DOHH2 (cell line): ENCODE data around the gene CD1D.

Experiments used
- H3F3A ChIP-seq: fragments of 200-600 bp; sonication (generic), shearing (Covaris generic); 2 replicates; pipeline ENCODE4 v1.6.0; 2016; ENCODE audit warnings: antibody characterized with exemption, mild to moderate bottlenecking; ENCODE audit not compliant: control insufficient read depth, insufficient read depth
- H3K27ac ChIP-seq: fragments of 200-600 bp; sonication (generic); 2 replicates; pipeline ENCODE4 v1.5.1; 2014; ENCODE audit warnings: low read depth, mild to moderate bottlenecking, low read length, moderate library complexity
- H3K27me3 ChIP-seq: fragments of 200-600 bp; sonication (generic); 2 replicates; pipeline ENCODE4 v1.6.1; 2014; ENCODE audit warnings: mild to moderate bottlenecking, low read length, mixed read lengths; ENCODE audit not compliant: control insufficient read depth
- H3K36me3 ChIP-seq: fragments of 200-600 bp; sonication (generic); 2 replicates; pipeline ENCODE4 v1.6.1; 2014; ENCODE audit warnings: mild to moderate bottlenecking, low read length, moderate library complexity, mixed read lengths; ENCODE audit not compliant: control insufficient read depth
- H3K4me1 ChIP-seq: fragments of 200-600 bp; sonication (generic); 2 replicates; pipeline ENCODE4 v1.6.1; 2014; ENCODE audit warnings: mild to moderate bottlenecking, low read length, mixed read lengths; ENCODE audit not compliant: control insufficient read depth
- H3K4me2 ChIP-seq: fragments of 200-600 bp; sonication (generic); 2 replicates; pipeline ENCODE4 v1.6.0; 2014; ENCODE audit warnings: mild to moderate bottlenecking, low read length, moderate library complexity
- H3K4me3 ChIP-seq: fragments of 200-600 bp; sonication (generic); 2 replicates; pipeline ENCODE4 v1.5.1; 2014; ENCODE audit warnings: mild to moderate bottlenecking, low read length, mixed read lengths
- H3K79me2 ChIP-seq: fragments of 200-600 bp; sonication (generic); 2 replicates; pipeline ENCODE4 v1.6.1; 2014; ENCODE audit warnings: mild to moderate bottlenecking, low read length, mixed read lengths; ENCODE audit not compliant: control insufficient read depth
- H3K9me2 ChIP-seq: fragments of 200-600 bp; sonication (generic); replicated peaks from 2 replicates; pipeline ENCODE4 v1.6.1; 2014; ENCODE audit warnings: mild to moderate bottlenecking, low read length, mixed read lengths; ENCODE audit not compliant: control insufficient read depth
- H3K9me3 ChIP-seq: fragments of 200-600 bp; sonication (generic); 2 replicates; pipeline ENCODE4 v1.6.1; 2014; ENCODE audit warnings: antibody characterized with exemption, low read length, mixed read lengths; ENCODE audit not compliant: control insufficient read depth, insufficient read depth
- H4K20me1 ChIP-seq: fragments of 200-600 bp; sonication (generic); 2 replicates; pipeline ENCODE4 v1.6.0; 2014; ENCODE audit warnings: low read depth, mild to moderate bottlenecking, antibody characterized with exemption, low read length, moderate library complexity; ENCODE audit not compliant: control insufficient read depth, insufficient read depth
- CTCF ChIP-seq: fragments of 200-600 bp; sonication (generic); IDR thresholded peaks from one replicate; pipeline ENCODE4 v1.5.1; 2014; ENCODE audit warnings: antibody characterized with exemption, mild to moderate bottlenecking, low read depth, low read length; ENCODE audit not compliant: poor library complexity, severe bottlenecking
- EZH2phosphoT487 ChIP-seq: fragments of 200-600 bp; sonication (generic); IDR thresholded peaks from 2 replicates; pipeline ENCODE4 v1.6.1; 2017; ENCODE audit warnings: borderline replicate concordance, mild to moderate bottlenecking, antibody characterized with exemption, low read length, moderate library complexity, mixed read lengths

CD1D gene

GRCh38 chr1:158180741-158181576, at the start of gene CD1D:
CD1D (plus strand) TSS chr1:158180895; CDS start chr1:158181102, 207 bp downstream.
- peak within 1 kb of the TSS; percentile 71 for H3K4me2 ChIP-seq
- peaks cover 6% of the 10 kb centered on the region for H3F3A ChIP-seq
- no peaks in the 10 kb centered on the region for H3K79me2 ChIP-seq
- peak within 1 kb of the TSS; percentile 74 for H3K4me3 ChIP-seq
- H4K20me1 ChIP-seq: no peaks in the 10 kb centered on the region
- peaks cover 58% of the 10 kb centered on the region for H3K4me1 ChIP-seq
- H3K27me3 ChIP-seq: peaks cover 19% of the 10 kb centered on the region
- TF ChIP-seq EZH2phosphoT487 (0 out of 2 replicates have a peak, but pooled peaks have one; percentile 17), CTCF (no peak)
- no peaks in the 10 kb centered on the region for H3K9me3 ChIP-seq
- H3K36me3 ChIP-seq: no peaks in the 10 kb centered on the region
- peak within 1 kb of the TSS; percentile 42 for H3K27ac ChIP-seq
- no peaks in the 10 kb centered on the region for H3K9me2 ChIP-seq

GRCh38 chr1:158131217-158131616, 49.5 kb upstream of the CD1D start:
- Histone ChIP-seq H3K4me2 (no peak overlapping the region), H3K9me3 (no peaks in the 10 kb centered on the region), H3K4me3 (no peak overlapping the region), H3F3A (no peaks in the 10 kb centered on the region), H3K27me3 (peaks cover 23% of the 10 kb centered on the region), H3K36me3 (no peaks in the 10 kb centered on the region), H3K4me1 (no peaks in the 10 kb centered on the region), H4K20me1 (no peaks in the 10 kb centered on the region), H3K9me2 (no peaks in the 10 kb centered on the region), H3K79me2 (no peaks in the 10 kb centered on the region), H3K27ac (no peak overlapping the region)
- TF ChIP-seq EZH2phosphoT487 (no peak), CTCF (no peak)

GRCh38 chr1:158140764-158141192, 39.9 kb upstream of the CD1D start:
- Histone ChIP-seq H3K4me3 (no peak overlapping the region), H3K9me3 (no peaks in the 10 kb centered on the region; the same call in 1 of the 2 replicates), H3K27ac (no peak overlapping the region), H3K79me2 (no peaks in the 10 kb centered on the region), H3K4me1 (no peaks in the 10 kb centered on the region), H3K27me3 (no peaks in the 10 kb centered on the region), H3F3A (no peaks in the 10 kb centered on the region), H3K36me3 (no peaks in the 10 kb centered on the region), H4K20me1 (no peaks in the 10 kb centered on the region), H3K9me2 (no peaks in the 10 kb centered on the region; the same call in 1 of the 2 replicates), H3K4me2 (no peak overlapping the region)
- TF ChIP-seq CTCF (no peak), EZH2phosphoT487 (no peak)
